ENCODE results near the gene PSG1.

- TF ChIP-seq CTCF (IDR thresholded peaks at IDR 0.05; ENCODE audit: poor library complexity) (no peak), EZH2phosphoT487 (IDR thresholded peaks at IDR 0.05; ENCODE audit: low read depth, severe bottlenecking, unreplicated experiment) (no peak), EZH2 (IDR thresholded peaks at IDR 0.05; ENCODE audit: borderline replicate concordance) (no peak)
These were observed 28.4 kb downstream of the PSG1 start for GRCh38 chr19:42850981-42851717.

Data from hepatocyte (in vitro differentiated cells).